Inflammatory macrophage treated with lipopolysaccharide for 1 hour (primary cell): Measurements from ENCODE around the gene SGPL1.

Source experiments
- DNase-seq, 2 donors: peaks; one replicate each; pipeline ENCODE4 v3.0.0-alpha.2; 2020 to 2022

The SGPL1 gene

DNA sequence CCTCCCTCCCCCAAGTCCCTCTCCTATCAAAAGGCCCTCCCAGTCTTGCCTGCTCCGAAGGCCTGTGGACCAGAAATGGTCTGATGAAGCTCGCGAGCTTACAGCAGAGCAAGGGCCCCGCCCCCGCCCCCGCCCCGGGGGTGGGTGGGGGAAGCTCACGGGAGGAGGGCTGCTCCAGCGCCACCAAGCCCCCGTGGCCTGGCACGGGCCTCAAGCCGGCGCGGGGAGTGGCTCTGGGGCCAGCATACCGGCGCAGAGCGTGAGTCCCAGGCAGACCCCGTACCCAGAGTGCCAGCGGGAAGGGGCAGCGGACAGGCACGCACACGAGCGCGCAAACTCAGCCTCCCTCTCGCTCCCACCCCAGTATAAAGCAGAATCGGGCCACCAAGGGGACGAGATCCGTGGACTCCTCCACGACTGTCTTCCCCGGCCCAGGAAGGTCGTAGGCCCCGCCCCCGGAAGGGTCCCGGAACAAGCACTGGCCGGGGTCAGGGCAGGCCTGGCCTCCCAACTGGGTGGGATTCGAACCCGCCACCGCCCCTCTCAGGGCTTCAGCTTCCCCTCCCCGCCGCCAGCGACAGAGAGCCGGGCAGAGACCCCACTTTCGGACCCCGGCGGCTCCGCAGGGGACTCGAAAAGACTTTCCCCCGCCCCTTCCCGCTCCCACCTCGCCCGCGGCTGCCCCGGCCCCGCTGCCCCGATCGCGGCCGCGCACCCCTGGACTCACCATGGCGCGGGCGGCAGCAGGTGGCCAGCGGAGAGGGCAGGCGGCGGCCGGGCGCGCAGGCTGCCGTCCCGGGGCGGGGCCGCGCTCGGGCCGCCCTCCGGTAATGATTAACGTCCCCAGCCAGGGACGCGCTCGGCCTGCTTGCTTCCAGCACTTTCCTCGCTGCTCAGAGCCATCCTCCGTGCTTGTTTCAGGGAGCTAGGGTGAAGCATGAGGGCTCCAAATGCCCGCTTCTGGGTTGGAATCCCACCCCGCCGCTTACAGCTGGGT, 72.4 kb downstream of the SGPL1 start, which contains the start of gene PCBD1:
PCBD1 (minus strand) TSS at position 762 of the 997 bp plus-strand sequence; CDS start at position 730, 32 bp downstream.
- peak; percentile 65 to 69 for DNase-seq

- no peak for DNase-seq
Measured at GRCh38 chr10:70889291-70889690, 73.5 kb downstream of the SGPL1 start.

DNA sequence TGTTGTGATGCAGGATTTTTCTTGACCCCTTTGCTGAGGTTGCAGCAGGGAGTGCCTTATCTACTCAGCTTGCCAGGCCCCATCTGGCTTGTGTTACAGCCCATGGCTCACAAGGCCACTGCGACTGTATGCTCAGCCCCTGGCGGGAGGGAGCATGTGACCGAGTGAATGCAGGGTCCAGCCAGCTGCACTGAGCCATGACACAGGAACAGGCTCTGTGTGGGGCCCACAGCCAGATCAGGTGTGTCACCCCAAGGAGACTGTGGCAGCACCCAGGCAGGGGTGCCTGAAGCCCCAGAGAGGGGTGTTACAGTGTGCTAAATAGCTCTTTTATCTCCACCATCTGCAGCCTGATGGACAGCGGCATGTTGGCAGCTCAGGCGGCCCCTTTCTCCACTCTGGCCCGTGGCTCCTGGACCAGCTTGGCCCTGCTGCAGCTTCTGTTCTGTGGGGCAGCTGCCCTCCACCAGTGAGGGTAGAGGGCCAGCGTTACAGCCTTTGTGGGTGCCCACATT, 75.2 kb downstream of the SGPL1 start:
- DNase-seq = no peak

DNA sequence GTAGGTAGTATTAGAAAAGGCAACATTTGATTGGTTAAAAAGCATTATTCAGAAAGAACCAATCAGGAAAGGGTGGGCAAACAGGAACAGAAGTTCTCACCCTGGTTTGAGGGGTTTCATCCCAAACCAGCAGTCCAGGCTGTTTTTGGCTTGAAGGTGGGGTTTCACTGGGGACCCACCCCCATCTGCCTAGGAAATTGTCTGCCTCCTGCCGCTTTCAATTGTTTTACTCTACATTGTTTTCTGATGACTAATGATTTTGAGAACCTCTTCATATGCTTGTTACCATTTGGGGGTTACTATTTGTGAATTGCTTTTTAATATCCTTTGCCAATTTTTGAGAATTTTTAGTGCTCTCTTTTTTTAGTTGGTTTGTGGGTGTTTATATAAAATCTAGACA, 75.9 kb downstream of the SGPL1 start:
- no peak for DNase-seq

GRCh38 chr10:70892631-70893030, 76.9 kb downstream of the SGPL1 start:
- no peak for DNase-seq

DNA sequence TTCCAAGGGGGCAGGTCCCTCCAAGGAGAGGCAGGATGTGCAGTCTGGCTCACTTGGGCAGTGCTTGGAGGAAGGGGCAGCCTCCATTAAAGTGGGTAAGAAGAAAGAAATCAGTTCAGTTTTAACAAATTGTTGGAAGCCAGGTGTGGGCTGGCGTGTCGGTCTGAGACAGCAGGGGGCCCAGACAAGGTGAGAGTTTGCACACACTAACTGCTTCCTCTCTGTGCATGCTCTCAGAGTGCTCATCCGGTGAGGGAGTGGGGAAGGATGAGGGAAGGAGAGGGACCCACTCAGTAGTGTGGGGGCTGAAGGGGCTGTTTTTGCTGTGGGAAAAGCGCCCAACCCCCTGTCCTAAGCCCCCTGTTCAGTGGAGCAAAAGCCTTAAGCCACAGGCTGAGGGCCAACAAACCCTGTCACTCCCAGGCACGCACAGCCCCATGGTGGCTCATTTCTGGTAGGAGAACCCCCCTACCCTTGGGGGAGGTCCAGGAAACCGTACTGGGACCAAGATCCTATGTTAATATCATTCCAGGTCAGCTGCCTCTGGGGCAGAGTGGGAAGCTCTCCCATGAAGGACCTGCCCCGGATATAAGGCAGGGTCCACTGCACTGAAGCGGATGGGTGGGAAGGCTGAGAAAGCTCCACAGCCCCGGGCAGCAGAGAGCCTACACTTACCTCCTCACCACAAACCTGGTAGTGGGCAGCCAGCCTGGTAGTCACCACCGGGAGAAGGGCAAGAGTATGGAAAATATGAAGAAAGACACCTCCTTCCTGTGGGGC, 77.7 kb downstream of the SGPL1 start:
- DNase-seq = no peak

- DNase-seq = no peak
Measured at GRCh38 chr10:70894416-70894815, 78.7 kb downstream of the SGPL1 start.

DNA sequence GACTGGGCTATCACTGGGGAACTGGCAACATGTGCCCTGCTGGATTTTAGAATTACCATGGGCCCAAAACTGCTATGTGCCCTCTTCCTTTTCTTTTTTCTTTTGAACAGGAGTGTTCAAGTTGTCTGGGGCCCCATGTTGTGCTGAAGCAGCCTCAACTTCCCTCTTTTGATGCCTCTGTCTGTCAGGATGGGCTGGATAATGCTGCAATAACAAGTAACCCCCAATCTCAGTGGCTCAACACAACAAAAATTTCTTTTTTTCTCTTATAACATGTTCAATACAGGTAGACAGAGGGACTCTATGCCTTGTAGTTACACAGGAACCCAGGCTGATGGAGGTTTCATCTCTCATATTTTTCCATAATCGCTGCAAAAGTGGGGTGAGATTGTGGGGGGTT, 80.8 kb downstream of the SGPL1 start:
- DNase-seq = no peak

DNA sequence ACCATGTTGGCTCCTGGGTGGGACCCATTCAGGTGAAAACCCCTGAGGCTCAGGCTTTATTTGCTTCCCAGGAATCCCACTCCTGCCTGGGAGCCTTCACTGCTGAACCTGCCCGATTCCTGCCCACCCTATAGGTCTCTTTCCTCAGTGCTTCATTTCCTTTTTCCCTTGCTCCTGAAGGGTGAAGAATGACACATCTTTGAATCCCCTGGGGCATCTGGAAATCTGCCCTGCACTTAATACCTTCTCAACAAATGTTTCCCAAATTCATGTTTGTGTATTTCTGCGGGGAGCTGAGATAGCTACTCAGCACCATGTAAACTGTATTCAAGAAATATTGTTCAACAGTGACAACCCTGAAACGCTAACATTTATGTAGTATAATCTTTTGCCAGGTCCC, 82.9 kb downstream of the SGPL1 start:
- DNase-seq = no peak

DNA sequence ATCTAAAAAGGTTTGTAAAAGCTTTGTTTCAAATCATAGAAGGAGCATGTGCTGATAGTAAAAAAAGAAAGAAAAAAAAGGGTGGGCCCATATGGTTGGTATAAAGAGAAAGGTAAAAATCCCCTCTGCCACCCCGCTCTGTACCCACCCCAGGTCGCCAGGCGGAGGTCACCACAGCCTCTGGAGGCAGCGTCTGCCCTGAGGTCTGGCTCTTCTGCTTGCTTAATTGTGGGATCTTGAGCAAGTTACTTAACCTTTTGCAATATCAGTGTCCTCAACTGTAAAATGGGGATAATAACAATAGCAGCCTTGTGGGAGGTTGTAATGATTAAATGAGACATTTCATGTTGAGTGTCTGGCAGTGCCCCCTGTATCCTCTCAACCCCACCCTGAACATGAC, 83.3 kb downstream of the SGPL1 start:
- no peak for DNase-seq

DNA sequence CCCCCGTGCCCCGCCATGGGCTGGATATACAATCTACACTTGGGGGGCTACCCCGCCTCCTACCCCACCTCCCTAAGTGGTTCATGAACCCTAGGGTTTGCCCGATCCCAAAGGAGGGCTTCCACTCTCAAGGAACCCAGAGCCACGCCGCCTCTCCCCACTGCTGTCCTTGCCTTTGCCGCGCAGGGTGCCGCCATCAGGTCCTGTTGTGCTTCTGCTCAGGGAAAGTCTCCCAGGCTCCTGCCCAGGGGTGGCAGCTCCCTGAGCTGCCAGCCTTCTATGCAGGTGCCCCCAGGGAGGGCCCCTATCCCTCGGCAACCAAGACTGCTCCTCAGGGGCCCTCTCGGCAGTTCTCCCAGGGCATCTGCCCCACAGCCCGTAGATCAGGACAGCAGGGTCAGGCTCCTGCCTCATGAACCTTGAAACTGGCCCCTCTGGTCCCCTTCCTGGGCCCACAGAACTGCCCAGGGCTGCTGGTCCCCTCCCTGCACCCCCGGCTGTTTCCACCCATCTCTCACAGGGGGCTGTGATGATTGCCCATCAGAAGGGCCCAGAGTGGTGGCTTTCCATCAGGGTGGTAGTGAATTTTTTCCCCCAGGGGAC, 85.6 kb downstream of the SGPL1 start:
- DNase-seq = no peak

GRCh38 chr10:70902661-70903261, 87.0 kb downstream of the SGPL1 start:
- peak in 1 of 2 donors; percentile 5 for DNase-seq

GRCh38 chr10:70903262-70903921, 87.6 kb downstream of the SGPL1 start:
- DNase-seq = peak; percentile 16 to 57

- DNase-seq = no peak
Measured at GRCh38 chr10:70905071-70906021, 89.6 kb downstream of the SGPL1 start.

DNA sequence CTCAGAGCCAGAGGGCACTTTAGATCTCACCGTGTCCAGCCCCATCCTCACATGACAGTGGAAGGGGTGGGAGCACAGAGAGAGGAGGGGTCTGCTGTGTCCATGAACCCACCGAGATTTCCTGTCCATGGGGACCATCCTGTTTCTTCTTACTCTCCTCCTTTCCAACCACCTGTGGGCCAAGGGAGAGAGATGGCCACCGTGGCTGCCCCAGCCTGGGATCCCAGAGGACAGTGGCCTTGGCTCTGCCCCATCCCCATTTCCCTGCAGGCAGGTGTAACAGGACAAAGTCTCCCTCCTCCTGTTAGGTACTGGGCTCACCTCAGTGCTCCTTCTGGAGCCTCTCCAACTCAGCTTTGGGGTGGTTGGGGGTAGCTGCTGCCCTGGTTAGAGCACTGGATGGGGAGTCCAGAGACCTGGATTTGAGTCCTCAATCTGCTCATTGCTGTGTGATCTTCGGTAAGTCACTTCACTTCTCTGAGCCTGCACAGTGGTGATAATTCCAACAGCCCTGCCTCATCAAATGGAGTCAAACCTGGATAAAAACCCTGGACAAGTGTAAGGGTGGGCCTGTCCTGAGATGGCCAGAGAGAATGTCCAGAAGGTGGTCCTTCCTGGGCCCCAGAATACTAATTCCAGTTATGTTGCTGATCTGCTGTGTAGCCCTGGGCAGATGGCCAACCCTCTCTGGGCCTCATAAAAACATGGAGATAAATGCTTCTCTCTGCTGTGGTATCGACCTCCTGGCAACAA, 90.5 kb downstream of the SGPL1 start:
- no peak for DNase-seq

DNA sequence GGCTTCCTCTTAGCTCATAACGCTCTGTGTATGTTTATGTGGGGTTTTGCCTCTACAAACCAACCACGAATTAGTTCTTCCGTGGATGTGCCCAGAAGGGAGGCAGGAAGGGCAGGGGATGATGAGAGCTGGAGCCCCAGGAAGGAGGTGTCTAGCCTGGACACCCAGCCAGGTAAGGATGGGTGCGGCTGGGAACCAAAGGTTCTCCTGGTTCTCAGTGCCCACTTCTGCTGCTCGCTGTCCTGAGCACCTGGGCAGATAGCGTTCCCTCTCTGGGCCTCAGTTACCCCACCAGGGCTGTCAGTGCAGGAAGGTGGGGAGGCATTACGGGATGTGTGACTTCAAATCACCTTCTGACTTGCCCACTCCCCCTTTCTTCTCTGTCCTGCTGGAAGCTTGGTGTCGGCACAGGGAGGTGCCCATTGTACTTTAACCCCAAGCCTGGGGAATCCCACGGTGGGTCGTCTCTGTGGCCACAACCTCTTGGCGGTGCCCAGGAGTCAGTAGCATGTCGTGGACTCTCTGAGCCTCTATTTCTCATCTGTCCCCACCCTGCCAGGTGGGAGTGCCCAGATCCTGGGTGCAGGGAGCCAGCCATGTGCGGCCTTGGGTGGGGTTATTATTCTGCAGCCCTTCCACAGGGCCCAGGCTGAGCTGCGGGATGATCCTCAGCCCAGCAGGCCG, 91.3 kb downstream of the SGPL1 start:
- DNase-seq = no peak

DNA sequence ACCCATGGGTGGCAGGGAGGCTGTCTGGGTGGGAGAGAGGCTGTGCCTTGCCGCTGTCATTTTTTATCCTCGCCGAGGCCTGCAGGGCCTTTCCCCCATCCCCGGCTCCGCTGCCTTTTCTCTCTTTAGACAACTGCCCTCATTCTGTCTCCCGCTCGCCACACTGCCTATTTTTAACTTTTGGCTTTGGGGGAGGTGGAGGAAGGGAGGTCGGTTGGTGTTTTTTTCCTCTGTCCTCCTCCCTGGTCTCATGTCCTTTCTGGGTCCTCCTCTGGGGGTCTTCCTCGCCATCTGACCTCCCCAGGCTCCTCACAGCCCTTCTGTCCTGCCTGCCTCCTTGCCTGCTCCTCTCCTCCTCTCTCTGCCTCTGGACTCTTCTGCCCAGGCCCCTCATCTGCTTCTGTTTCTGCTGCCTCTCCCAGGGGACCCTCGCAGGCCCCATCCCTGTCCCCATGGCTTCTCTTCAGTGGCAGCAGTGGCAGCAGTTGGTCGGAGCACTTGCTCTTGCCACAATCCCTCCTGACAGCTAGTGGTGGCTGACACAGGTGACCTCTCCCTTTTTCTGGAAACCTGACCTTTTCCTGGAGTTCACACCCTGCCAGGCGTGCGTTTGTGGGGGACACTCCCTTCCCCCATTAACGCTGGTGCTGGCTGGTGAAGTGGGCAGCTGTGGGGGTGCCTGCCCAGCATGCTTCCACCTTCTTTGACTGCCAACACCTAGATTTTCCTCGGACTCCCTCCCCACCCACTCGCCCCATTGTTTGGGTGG, 92.1 kb downstream of the SGPL1 start:
- no peak for DNase-seq
